ENCODE data around the gene INHBB. TPM values are rescaled to one million over a fixed set of nuclear protein-coding genes. Genes with fewer than 3 reads are reported as not detected.

Gene INHBB
- total RNA-seq, 4 donors from 2014 or later = 12.3 to 27.5 (median 23.6) TPM

DNA sequence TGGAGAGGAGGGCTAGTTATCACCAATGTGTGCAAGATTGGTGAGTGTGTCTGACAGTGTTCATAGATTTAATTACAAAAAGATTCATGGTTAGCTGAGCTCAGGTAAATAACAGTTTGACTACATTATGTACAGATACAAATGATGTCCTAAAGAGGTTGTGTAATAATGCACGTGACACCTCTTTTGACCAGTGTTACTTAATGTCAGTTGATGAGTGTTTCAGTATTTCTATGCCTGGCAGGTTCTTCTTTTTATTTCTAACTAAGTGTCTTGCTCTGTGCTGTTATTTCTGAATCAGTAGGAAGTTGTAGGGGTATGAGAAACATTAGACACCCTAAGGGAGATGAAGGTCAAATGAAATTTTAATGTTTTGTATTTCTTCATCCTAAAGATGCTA, 7.9 kb upstream of the INHBB start:
- 79 to 80% methylated on average over 1 of the region's 1 CpG for WGBS, 2 donors
- Histone ChIP-seq H3K27me3 (no peaks in the 10 kb centered on the region), H3K36me3 (no peaks in the 10 kb centered on the region), H3K9me3 (no peaks in the 10 kb centered on the region), H3K4me1 (peaks cover 2 to 5% of the 10 kb centered on the region in 2 donors), H3K4me3 (replicated peaks in 1 of 3) (no peak overlapping the region), H3K27ac (no peak overlapping the region)
- DNase-seq = no peak
- TF ChIP-seq, protein P1, sequence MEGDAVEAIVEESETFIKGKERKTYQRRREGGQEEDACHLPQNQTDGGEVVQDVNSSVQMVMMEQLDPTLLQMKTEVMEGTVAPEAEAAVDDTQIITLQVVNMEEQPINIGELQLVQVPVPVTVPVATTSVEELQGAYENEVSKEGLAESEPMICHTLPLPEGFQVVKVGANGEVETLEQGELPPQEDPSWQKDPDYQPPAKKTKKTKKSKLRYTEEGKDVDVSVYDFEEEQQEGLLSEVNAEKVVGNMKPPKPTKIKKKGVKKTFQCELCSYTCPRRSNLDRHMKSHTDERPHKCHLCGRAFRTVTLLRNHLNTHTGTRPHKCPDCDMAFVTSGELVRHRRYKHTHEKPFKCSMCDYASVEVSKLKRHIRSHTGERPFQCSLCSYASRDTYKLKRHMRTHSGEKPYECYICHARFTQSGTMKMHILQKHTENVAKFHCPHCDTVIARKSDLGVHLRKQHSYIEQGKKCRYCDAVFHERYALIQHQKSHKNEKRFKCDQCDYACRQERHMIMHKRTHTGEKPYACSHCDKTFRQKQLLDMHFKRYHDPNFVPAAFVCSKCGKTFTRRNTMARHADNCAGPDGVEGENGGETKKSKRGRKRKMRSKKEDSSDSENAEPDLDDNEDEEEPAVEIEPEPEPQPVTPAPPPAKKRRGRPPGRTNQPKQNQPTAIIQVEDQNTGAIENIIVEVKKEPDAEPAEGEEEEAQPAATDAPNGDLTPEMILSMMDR (IDR thresholded peaks at IDR 0.05) = no peak
- no peak for TF ChIP-seq POLR2A (IDR thresholded peaks at IDR 0.05)
- intact Hi-C loops (cut with DNase I) = no loop called here

DNA sequence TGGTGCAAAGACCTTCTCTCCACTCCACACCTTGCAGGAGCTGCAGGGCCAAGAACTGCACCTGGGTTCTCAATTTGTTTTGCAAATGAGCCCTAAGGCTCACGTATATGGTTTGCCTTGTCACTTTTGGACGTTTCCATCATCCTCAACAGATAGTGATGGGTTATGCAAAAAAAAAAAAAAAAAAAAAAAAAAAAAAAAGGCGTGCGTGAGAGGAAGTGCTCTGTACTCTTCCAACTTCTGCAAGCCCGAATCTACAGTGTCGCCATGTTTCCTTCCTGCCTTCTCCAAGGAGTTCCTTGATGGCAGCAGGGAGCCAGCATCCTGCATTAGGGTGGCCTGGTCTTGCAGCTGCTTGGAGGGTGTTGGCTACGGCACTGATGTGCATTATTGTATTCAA, 4.0 kb upstream of the INHBB start:
- TF ChIP-seq, protein P1 (IDR thresholded peaks at IDR 0.05) = no peak
- TF ChIP-seq POLR2A (IDR thresholded peaks at IDR 0.05) = no peak
- Histone ChIP-seq H3K36me3 (no peaks in the 10 kb centered on the region), H3K4me1 (peaks cover 16 to 22% of the 10 kb centered on the region in 2 donors), H3K4me3 (replicated peaks in 1 of 3) (no peak overlapping the region), H3K27ac (no peak overlapping the region), H3K9me3 (no peaks in the 10 kb centered on the region), H3K27me3 (no peaks in the 10 kb centered on the region)
- WGBS, 2 donors = 75% methylated on average over 7 of the region's 7 CpGs
- no peak for DNase-seq
- intact Hi-C loops (cut with DNase I) = loop anchor here (2.0 to 10.0 kb wide), 3 partner anchors 180 to 733 kb away; no protein-coding TSS in a partner anchor

DNA sequence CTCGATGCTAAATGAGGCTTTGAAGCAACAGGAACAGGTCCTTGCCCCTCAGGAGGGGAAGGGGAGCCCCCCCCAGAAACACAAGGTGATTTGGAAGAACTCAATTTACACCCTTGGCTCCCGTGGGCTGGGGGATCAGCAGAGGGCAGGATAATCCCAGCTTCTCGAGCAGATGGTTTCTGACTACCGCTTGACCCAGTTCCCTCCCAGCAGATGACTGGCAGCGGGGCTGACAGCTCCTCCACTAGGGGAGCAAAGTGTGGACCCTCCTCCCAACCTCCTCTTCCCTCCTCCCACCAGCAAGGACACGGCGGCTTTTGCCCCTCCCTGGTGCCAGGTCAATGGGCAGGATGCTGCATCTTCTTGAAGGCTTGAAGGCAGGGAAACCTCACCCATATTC, 3.5 kb upstream of the INHBB start:
- DNase-seq = no peak
- WGBS, 2 donors = 39 to 58% methylated on average over 5 to 6 of the region's 7 CpGs
- no peak for TF ChIP-seq POLR2A (IDR thresholded peaks at IDR 0.05)
- TF ChIP-seq, protein P1 (IDR thresholded peaks at IDR 0.05) = no peak
- intact Hi-C loops (cut with DNase I) = loop anchor here (2.0 to 10.0 kb wide), 3 partner anchors 180 to 732 kb away; no protein-coding TSS in a partner anchor
- Histone ChIP-seq H3K36me3 (no peaks in the 10 kb centered on the region), H3K9me3 (no peaks in the 10 kb centered on the region), H3K4me3 (replicated peaks in 1 of 3) (no peak overlapping the region), H3K27me3 (no peaks in the 10 kb centered on the region), H3K27ac (no peak overlapping the region), H3K4me1 (peaks cover 21 to 23% of the 10 kb centered on the region in 2 donors)

DNA sequence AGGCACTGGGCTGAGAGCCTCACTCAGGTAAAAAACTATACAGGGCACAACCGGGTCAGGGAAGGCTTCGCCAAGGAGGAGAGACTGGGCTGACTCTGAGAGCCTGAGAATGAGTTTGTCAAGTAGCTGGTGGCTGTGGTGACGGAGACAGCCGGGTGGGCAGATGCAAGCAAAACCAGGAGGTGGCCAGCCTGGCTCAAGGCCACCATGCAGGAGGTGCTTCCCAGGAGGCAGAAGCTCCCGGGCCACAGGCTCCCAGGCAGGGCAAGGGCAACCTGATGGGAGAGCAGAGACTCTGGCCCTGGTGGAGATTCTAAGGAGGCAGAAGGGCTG, 2.9 kb upstream of the INHBB start:
- DNase-seq = no peak
- no peaks in the 10 kb centered on the region for H3K36me3 ChIP-seq
- H3K27ac ChIP-seq = peak overlapping the region in 1 of 3 donors; percentile 84
- no peaks in the 10 kb centered on the region for H3K9me3 ChIP-seq
- no peaks in the 10 kb centered on the region for H3K27me3 ChIP-seq
- 11 to 14% methylated on average over 4 of the region's 5 CpGs for WGBS, 2 donors
- peaks cover 27 to 28% of the 10 kb centered on the region in 2 donors for H3K4me1 ChIP-seq
- TF ChIP-seq POLR2A (IDR thresholded peaks at IDR 0.05) = no peak
- TF ChIP-seq, protein P1 (IDR thresholded peaks at IDR 0.05) = no peak
- intact Hi-C loops (cut with DNase I) = loop anchor here (2.0 to 10.0 kb wide), 3 partner anchors 179 to 732 kb away; no protein-coding TSS in a partner anchor
- H3K4me3 ChIP-seq (replicated peaks in 1 of 3) = peak overlapping the region in 1 of 3 donors; percentile 40

DNA sequence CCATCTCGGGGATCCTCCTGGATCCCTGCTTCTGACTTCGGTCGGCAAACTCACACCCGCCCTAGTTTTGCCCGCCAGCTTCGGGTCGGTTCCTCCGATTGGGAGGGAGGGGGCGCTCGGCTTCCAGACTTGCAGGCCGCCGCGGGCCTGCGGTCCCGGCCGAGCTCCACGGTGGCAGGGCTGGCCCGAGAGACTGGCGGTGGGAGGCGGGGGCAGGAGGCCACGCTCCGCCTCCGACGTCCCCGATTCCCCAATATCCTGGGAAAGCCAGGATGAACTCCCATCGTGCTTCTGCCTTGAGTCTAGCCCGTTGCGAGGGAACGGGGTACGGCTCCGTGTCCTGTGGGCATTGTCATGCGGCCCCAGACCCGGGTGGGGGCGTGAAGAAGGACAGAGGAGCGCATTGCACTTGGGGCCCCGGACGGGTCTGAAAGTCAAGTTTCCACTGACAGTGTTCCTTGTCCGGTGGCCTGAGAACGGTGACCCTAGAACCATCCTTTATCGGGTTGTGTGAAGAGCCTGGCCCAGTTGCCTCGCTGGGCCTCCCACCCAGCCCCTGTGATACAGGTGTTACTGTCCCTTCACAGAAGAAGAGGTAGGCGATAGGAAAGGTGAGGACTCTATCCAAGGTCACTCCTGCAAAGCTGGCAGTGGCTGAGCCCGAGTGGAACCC, 2.4 kb upstream of the INHBB start:
- H3K27ac ChIP-seq = peak overlapping the region in 2 of 3 donors; percentile 32 to 84
- no peaks in the 10 kb centered on the region for H3K9me3 ChIP-seq
- H3K4me3 ChIP-seq (replicated peaks in 1 of 3) = peak overlapping the region in 1 of 3 donors; percentile 40

More for the DNA sequence above, 2.4 kb upstream of the INHBB start:
- 28 to 32% methylated on average over 6 to 7 of the region's 43 CpGs for WGBS, 2 donors
- peak; percentile 89 to 93 for DNase-seq
- intact Hi-C loops (cut with DNase I) = loop anchor here (2.0 to 10.0 kb wide), 3 partner anchors 179 to 731 kb away; no protein-coding TSS in a partner anchor
- no peaks in the 10 kb centered on the region for H3K27me3 ChIP-seq
- H3K36me3 ChIP-seq = no peaks in the 10 kb centered on the region
- peaks cover 28 to 30% of the 10 kb centered on the region in 2 donors for H3K4me1 ChIP-seq
- TF ChIP-seq, protein P1 (IDR thresholded peaks at IDR 0.05) = peak; percentile 72 to 98 (median 88)
- TF ChIP-seq POLR2A (IDR thresholded peaks at IDR 0.05) = peak in 1 of 2 donors; percentile 45

All from thyroid gland (tissue), 4 donors.